H9 (cell line): ENCODE measurements around the gene NT5DC4. TPM values are rescaled to one million over a fixed set of nuclear protein-coding genes. Genes with fewer than 3 reads are reported as not detected.

Source experiments
- DNase-seq: peaks from one replicate; pipeline ENCODE4 v3.0.0-alpha.2; 2017
- H2AFZ ChIP-seq: one replicate; pipeline ENCODE4 v1.6.1; 2013; ENCODE audit warnings: mild to moderate bottlenecking, low read length, control low read depth, moderate library complexity
- H2AK5ac ChIP-seq: 2 replicates; pipeline ENCODE4 v1.6.1; 2013; ENCODE audit warnings: low read length, control low read depth, mixed read lengths; ENCODE audit not compliant: insufficient read length
- H2BK120ac ChIP-seq: one replicate; pipeline ENCODE4 v1.6.1; 2013; ENCODE audit warnings: low read depth, mild to moderate bottlenecking, low read length, control low read depth, inconsistent platforms; ENCODE audit not compliant: poor library complexity, severe bottlenecking
- H2BK12ac ChIP-seq: 2 replicates; pipeline ENCODE4 v1.6.1; 2013; ENCODE audit warnings: low read length, control low read depth, mixed read lengths, low read depth; ENCODE audit not compliant: insufficient read length
- H2BK15ac ChIP-seq: 2 replicates; pipeline ENCODE4 v1.6.1; 2013; ENCODE audit warnings: low read depth, low read length, control low read depth
- H2BK20ac ChIP-seq: one replicate; pipeline ENCODE4 v1.6.1; 2013; ENCODE audit warnings: low read depth, mild to moderate bottlenecking, low read length, control low read depth, inconsistent platforms; ENCODE audit not compliant: poor library complexity, severe bottlenecking
- H2BK5ac ChIP-seq: 2 replicates; pipeline ENCODE4 v1.6.1; 2013; ENCODE audit warnings: low read length, control low read depth, mixed read lengths; ENCODE audit not compliant: insufficient read length
- H3K14ac ChIP-seq: 2 replicates; pipeline ENCODE4 v1.6.1; 2013; ENCODE audit warnings: low read length, control low read depth; ENCODE audit not compliant: insufficient read depth
- H3K18ac ChIP-seq: 2 replicates; pipeline ENCODE4 v1.6.1; 2013; ENCODE audit warnings: low read depth, mild to moderate bottlenecking, mixed read lengths, low read length, control low read depth; ENCODE audit not compliant: insufficient read length
- H3K23ac ChIP-seq: 2 replicates; pipeline ENCODE4 v1.6.1; 2013; ENCODE audit warnings: low read length, control low read depth, mixed read lengths, low read depth; ENCODE audit not compliant: insufficient read length
- H3K23me2 ChIP-seq: 2 replicates; pipeline ENCODE4 v1.6.1; 2013; ENCODE audit warnings: low read depth, mild to moderate bottlenecking, mixed read lengths, low read length, control low read depth; ENCODE audit not compliant: insufficient read length, poor library complexity, severe bottlenecking
- H3K27ac ChIP-seq: 2 replicates; pipeline ENCODE4 v1.5.1; 2013; ENCODE audit warnings: low read length, control low read depth, mixed read lengths, low read depth; ENCODE audit not compliant: insufficient read length
- H3K27me3 ChIP-seq: 2 replicates; pipeline ENCODE4 v1.6.1; 2013; ENCODE audit warnings: low read length, control low read depth, inconsistent platforms; ENCODE audit not compliant: insufficient read depth
- H3K4ac ChIP-seq: 2 replicates; pipeline ENCODE4 v1.6.1; 2013; ENCODE audit warnings: low read depth, mild to moderate bottlenecking, control low read depth, inconsistent platforms, low read length, moderate library complexity
- H3K4me1 ChIP-seq: 2 replicates; pipeline ENCODE4 v1.6.1; 2013; ENCODE audit warnings: low read length, control low read depth, inconsistent platforms; ENCODE audit not compliant: insufficient read depth
- H3K4me2 ChIP-seq: 2 replicates; pipeline ENCODE4 v1.6.1; 2013; ENCODE audit warnings: low read length, control low read depth, mixed read lengths; ENCODE audit not compliant: insufficient read length, insufficient read depth
- H3K56ac ChIP-seq: 2 replicates; pipeline ENCODE4 v1.6.1; 2013; ENCODE audit warnings: low read depth, mild to moderate bottlenecking, mixed read lengths, low read length, control low read depth; ENCODE audit not compliant: insufficient read length
- H3K79me1 ChIP-seq: 2 replicates; pipeline ENCODE4 v1.6.1; 2013; ENCODE audit warnings: low read depth, mild to moderate bottlenecking, moderate library complexity, low read length, control low read depth, inconsistent platforms; ENCODE audit not compliant: insufficient read depth, poor library complexity, severe bottlenecking
- H3K79me2 ChIP-seq: 2 replicates; pipeline ENCODE4 v1.6.1; 2013; ENCODE audit warnings: low read length, control low read depth, inconsistent platforms; ENCODE audit not compliant: insufficient read depth
- H3K9ac ChIP-seq: 2 replicates; pipeline ENCODE4 v1.6.1; 2013; ENCODE audit warnings: low read length, control low read depth, mixed read lengths; ENCODE audit not compliant: insufficient read length; ENCODE audit errors: extremely low read depth
- H3K9me3 ChIP-seq: one replicate; pipeline ENCODE4 v1.6.1; 2013; ENCODE audit warnings: low read depth, low read length, inconsistent platforms; ENCODE audit not compliant: control insufficient read depth
- H3T11ph ChIP-seq: one replicate; pipeline ENCODE4 v1.6.1; 2013; ENCODE audit warnings: mild to moderate bottlenecking, low read length, control low read depth, inconsistent platforms
- H4K20me1 ChIP-seq: one replicate; pipeline ENCODE4 v1.6.1; 2013; ENCODE audit not compliant: control insufficient read depth, insufficient read length, insufficient read depth
- H4K5ac ChIP-seq: 2 replicates; pipeline ENCODE4 v1.6.1; 2013; ENCODE audit warnings: low read depth, mild to moderate bottlenecking, mixed read lengths, low read length, control low read depth; ENCODE audit not compliant: insufficient read length
- H4K8ac ChIP-seq: replicated peaks from 2 replicates; pipeline ENCODE4 v1.6.1; 2013; ENCODE audit warnings: low read length, control low read depth, mixed read lengths, low read depth; ENCODE audit not compliant: insufficient read length
- H4K91ac ChIP-seq: 2 replicates; pipeline ENCODE4 v1.6.1; 2013; ENCODE audit warnings: low read depth, mild to moderate bottlenecking, moderate library complexity, mixed read lengths, low read length, control low read depth; ENCODE audit not compliant: insufficient read length
- H3K27ac Mint-ChIP-seq, 3 experiments: 2 replicates in 2 of 3; 3 replicates in 1 of 3; pipeline ENCODE4 v1.8.0; 2020 to 2021; ENCODE audit warnings: mixed read lengths in 3 of 3, mild to moderate bottlenecking in 1 of 3, moderate library complexity in 1 of 3
- H3K27me3 Mint-ChIP-seq: 2 replicates; pipeline ENCODE4 v1.8.0; 2021; ENCODE audit warnings: low read depth, mild to moderate bottlenecking, moderate library complexity, mixed read lengths
- H3K36me3 Mint-ChIP-seq, 3 experiments: 2 replicates in 2 of 3; 3 replicates in 1 of 3; pipeline ENCODE4 v1.8.0; 2020 to 2021; ENCODE audit warnings: low read depth in 3 of 3, mixed read lengths in 3 of 3; ENCODE audit not compliant: insufficient read depth in 1 of 3
- H3K4me1 Mint-ChIP-seq, 2 experiments: 2 replicates each; pipeline ENCODE4 v1.8.0; 2020; ENCODE audit warnings: mixed read lengths in 2 of 2
- H3K4me3 Mint-ChIP-seq, 2 experiments: 2 replicates in 1 of 2; 3 replicates in 1 of 2; pipeline ENCODE4 v1.8.0; 2020 to 2021; ENCODE audit warnings: mild to moderate bottlenecking in 2 of 2, mixed read lengths in 2 of 2, moderate library complexity in 1 of 2
- H3K9me3 Mint-ChIP-seq, 2 experiments: 2 replicates in 1 of 2; 3 replicates in 1 of 2; pipeline ENCODE4 v1.8.0; 2020; ENCODE audit warnings: mild to moderate bottlenecking in 2 of 2, mixed read lengths in 2 of 2, moderate library complexity in 1 of 2
- WGBS: extraction: QIAGEN DNeasy Blood & Tissue Kit; methylation state at CpG from one replicate; pipeline ENCODE4 v1.1.7; 2013; ENCODE audit warnings: missing lambda C conversion rate, low lambda C conversion rate, mixed read lengths; ENCODE audit not compliant: insufficient read length; ENCODE audit errors: extremely low coverage; 5-methylcytosine and 5-hydroxymethylcytosine counted together
- total RNA-seq: library from RNA; stranded (reverse); gene quantifications from 2 replicates; pipeline ENCODE4 v1.2.1, GENCODE V29; 2021
- TF ChIP-seq, protein P1 (sequence below): fragments of 200-600 bp; sonication (generic); conservative IDR thresholded peaks from 3 replicates; pipeline ENCODE4 v1.8.0; 2021; ENCODE audit warnings: antibody characterized with exemption, mild to moderate bottlenecking

The NT5DC4 gene
- total RNA-seq, 1 experiment from 2014 or later, result not detected

DNA sequence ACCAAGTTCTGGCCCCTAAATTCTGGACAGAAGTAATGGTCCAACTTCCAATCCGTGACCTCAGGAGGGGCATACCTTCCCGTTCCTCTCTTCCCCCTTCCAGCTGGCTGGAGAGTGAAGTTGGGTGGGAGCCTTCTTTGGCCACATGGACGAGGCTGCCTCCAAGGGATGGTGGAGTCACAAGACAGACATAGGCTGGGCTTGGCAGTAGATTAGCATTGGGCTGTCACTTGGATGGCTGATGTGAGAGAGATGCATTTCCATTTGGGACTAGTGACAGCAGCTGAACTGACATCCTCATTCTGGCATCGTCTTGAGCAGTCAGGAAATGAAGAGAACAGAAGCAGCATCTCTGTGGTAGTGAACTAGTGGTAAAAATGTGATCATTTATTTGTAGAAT, 12.6 kb downstream of the NT5DC4 start:
- no peaks in the 10 kb centered on the region for H3K27me3 Mint-ChIP-seq
- Histone ChIP-seq H2BK12ac (no peak overlapping the region), H3K9ac (no peak overlapping the region), H2BK120ac (no peak overlapping the region), H3K4me2 (no peak overlapping the region), H3K23ac (no peak overlapping the region), H4K8ac (no peak overlapping the region), H2BK15ac (no peak overlapping the region), H2AFZ (no peak overlapping the region), H3K14ac (no peak overlapping the region), H3K23me2 (no peaks in the 10 kb centered on the region), H3K56ac (no peak overlapping the region), H3T11ph (no peak overlapping the region), H3K4me1 (no peaks in the 10 kb centered on the region), H3K27ac (no peak overlapping the region), H3K79me2 (no peaks in the 10 kb centered on the region), H2AK5ac (no peak overlapping the region), H3K4ac (no peak overlapping the region), H2BK5ac (no peak overlapping the region), H3K9me3 (no peaks in the 10 kb centered on the region), H4K20me1 (no peaks in the 10 kb centered on the region), H3K18ac (no peak overlapping the region), H4K91ac (no peak overlapping the region), H2BK20ac (no peak overlapping the region), H3K79me1 (no peaks in the 10 kb centered on the region), H3K27me3 (no peaks in the 10 kb centered on the region), H4K5ac (no peak overlapping the region)
- H3K4me3 Mint-ChIP-seq, result no peak overlapping the region
- TF ChIP-seq, protein P1, sequence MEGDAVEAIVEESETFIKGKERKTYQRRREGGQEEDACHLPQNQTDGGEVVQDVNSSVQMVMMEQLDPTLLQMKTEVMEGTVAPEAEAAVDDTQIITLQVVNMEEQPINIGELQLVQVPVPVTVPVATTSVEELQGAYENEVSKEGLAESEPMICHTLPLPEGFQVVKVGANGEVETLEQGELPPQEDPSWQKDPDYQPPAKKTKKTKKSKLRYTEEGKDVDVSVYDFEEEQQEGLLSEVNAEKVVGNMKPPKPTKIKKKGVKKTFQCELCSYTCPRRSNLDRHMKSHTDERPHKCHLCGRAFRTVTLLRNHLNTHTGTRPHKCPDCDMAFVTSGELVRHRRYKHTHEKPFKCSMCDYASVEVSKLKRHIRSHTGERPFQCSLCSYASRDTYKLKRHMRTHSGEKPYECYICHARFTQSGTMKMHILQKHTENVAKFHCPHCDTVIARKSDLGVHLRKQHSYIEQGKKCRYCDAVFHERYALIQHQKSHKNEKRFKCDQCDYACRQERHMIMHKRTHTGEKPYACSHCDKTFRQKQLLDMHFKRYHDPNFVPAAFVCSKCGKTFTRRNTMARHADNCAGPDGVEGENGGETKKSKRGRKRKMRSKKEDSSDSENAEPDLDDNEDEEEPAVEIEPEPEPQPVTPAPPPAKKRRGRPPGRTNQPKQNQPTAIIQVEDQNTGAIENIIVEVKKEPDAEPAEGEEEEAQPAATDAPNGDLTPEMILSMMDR, result no peak
- no peaks in the 10 kb centered on the region for H3K9me3 Mint-ChIP-seq
- DNase-seq, result no peak
- WGBS, result no CpG with 5 or more reads among the region's 4 CpGs
- no peak overlapping the region for H3K27ac Mint-ChIP-seq
- peaks cover 0 to 15% (median 15%) of the 10 kb centered on the region in 3 experiments; a peak in 3 of 7 replicates for H3K36me3 Mint-ChIP-seq
- H3K4me1 Mint-ChIP-seq, result no peaks in the 10 kb centered on the region
